ENCODE measurements around the gene FYB1. TPM values are rescaled to one million over a fixed set of nuclear protein-coding genes. Genes with fewer than 3 reads are reported as not detected.
"Not testable (repeated sequence)": the region's sequence is repeated elsewhere in the genome, so short reads cannot be mapped to it uniquely, and the experiment has no call there.

FYB1 gene
- total RNA-seq, 4 donors from 2014 or later: 1.5 to 3.9 (median 3.0) TPM

- TF ChIP-seq EP300 (IDR thresholded peaks at IDR 0.05) (no peak), CTCF (IDR thresholded peaks at IDR 0.05) (no peak), POLR2AphosphoS5 (IDR thresholded peaks at IDR 0.05) (no peak), POLR2A (IDR thresholded peaks at IDR 0.05) (no peak)
- Histone ChIP-seq H3K36me3 (no peaks in the 10 kb centered on the region), H3K27ac (no peak overlapping the region), H3K4me1 (no peaks in the 10 kb centered on the region), H3K27me3 (no peaks in the 10 kb centered on the region), H3K9me3 (no peaks in the 10 kb centered on the region), H3K4me3 (no peak overlapping the region)
- 83% methylated on average over 1 of the region's 1 CpG for WGBS
- DNase-seq (ENCODE audit: low spot score in 2 of 2): no peak
Observed at GRCh38 chr5:39236718-39237117, 17.4 kb upstream of the FYB1 start.

GRCh38 chr5:39235648-39236047 lies 16.3 kb upstream of the FYB1 start:
- Histone ChIP-seq H3K36me3 (no peaks in the 10 kb centered on the region), H3K27ac (no peak overlapping the region), H3K4me3 (no peak overlapping the region), H3K27me3 (no peaks in the 10 kb centered on the region), H3K4me1 (no peaks in the 10 kb centered on the region), H3K9me3 (no peaks in the 10 kb centered on the region)
- no peak for TF ChIP-seq CTCF (IDR thresholded peaks at IDR 0.05)
- TF ChIP-seq EP300 (IDR thresholded peaks at IDR 0.05): no peak
- no peak for TF ChIP-seq POLR2A (IDR thresholded peaks at IDR 0.05)
- no peak for TF ChIP-seq POLR2AphosphoS5 (IDR thresholded peaks at IDR 0.05)
- 34% methylated on average over 3 of the region's 3 CpGs for WGBS
- DNase-seq (ENCODE audit: low spot score in 2 of 2): no peak

- not testable (repeated sequence) for H3K36me3 ChIP-seq; H3K9me3 ChIP-seq; H3K4me3 ChIP-seq; H3K27me3 ChIP-seq; H3K4me1 ChIP-seq; H3K27ac ChIP-seq; DNase-seq (ENCODE audit: low spot score in 2 of 2)
- WGBS: 76% methylated on average over 1 of the region's 1 CpG
Observed at GRCh38 chr5:39234494-39234893, 15.1 kb upstream of the FYB1 start.

- Histone ChIP-seq H3K27ac (no peak overlapping the region), H3K9me3 (no peaks in the 10 kb centered on the region), H3K27me3 (no peaks in the 10 kb centered on the region), H3K4me3 (no peak overlapping the region), H3K4me1 (no peaks in the 10 kb centered on the region), H3K36me3 (no peaks in the 10 kb centered on the region)
- WGBS: 78% methylated on average over 2 of the region's 2 CpGs
- no peak for DNase-seq (ENCODE audit: low spot score in 2 of 2)
- TF ChIP-seq EP300 (IDR thresholded peaks at IDR 0.05) (no peak), POLR2A (IDR thresholded peaks at IDR 0.05) (no peak), CTCF (IDR thresholded peaks at IDR 0.05) (no peak), POLR2AphosphoS5 (IDR thresholded peaks at IDR 0.05) (no peak)
Observed at GRCh38 chr5:39233783-39234182, 14.4 kb upstream of the FYB1 start.

- Histone ChIP-seq H3K4me3 (no peak overlapping the region), H3K36me3 (no peaks in the 10 kb centered on the region), H3K27me3 (no peaks in the 10 kb centered on the region), H3K9me3 (no peaks in the 10 kb centered on the region), H3K27ac (no peak overlapping the region), H3K4me1 (no peaks in the 10 kb centered on the region)
- WGBS: 72% methylated on average over 4 of the region's 4 CpGs
- no peak for DNase-seq (ENCODE audit: low spot score in 2 of 2)
- TF ChIP-seq CTCF (IDR thresholded peaks at IDR 0.05): no peak
- TF ChIP-seq POLR2A (IDR thresholded peaks at IDR 0.05): no peak
- no peak for TF ChIP-seq EP300 (IDR thresholded peaks at IDR 0.05)
- no peak for TF ChIP-seq POLR2AphosphoS5 (IDR thresholded peaks at IDR 0.05)
Observed at GRCh38 chr5:39231705-39232525, 12.6 kb upstream of the FYB1 start.

All from suprapubic skin (tissue), 4 donors.